NCI-H510A treated with DMSO at 0.1 percent for 48 hours (cell line): ENCODE data around the gene RAB1B.
A peak's percentile ranks its signal among the peaks of the same experiment; 100 is the strongest.
"Not testable (repeated sequence)": the region's sequence is repeated elsewhere in the genome, so short reads cannot be mapped to it uniquely, and the experiment has no call there.

Experiments used
- DNase-seq: peaks from one replicate; lab custom pipeline; 2025; lab: John Stamatoyannopoulos, UW

Gene RAB1B

DNA sequence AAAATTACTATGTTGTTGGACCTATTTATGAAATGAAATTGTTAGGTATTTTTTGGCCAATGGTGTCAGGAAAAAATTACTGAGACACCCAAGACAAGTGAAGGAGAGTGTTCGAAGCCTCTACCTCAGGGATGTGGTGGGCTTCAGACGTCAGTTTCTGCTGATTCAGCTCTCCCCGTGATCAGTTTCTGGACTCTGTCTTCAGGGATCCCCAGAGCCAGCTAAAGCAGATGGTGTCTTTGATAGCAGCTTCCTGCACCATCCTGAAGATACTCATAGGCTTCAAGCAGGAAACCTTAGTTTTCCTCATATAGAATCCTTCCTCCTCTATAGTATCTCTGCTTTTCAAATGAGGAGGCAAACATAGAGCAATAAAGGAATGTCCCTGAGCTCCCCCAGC is 41.0 kb downstream of the RAB1B start:
- DNase-seq, result no peak

DNA sequence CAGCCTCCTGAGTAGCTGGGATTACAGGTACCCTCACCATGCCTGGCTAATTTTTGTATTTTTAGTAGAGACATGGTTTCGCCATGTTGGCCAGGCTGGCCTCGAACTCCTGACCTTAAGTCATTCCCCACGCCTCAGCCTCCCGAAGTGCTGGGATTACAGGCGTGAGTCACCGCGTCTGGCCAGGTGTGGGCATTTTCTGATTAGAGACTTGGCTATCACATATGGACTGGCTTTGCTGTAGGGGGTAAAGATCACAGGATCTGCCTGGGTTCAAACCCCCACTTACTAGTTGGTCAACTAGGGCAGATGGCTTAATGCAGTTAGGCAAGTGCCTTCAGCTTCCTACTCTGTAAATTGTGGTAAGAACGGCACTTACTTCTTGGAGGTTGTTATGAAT is 41.9 kb downstream of the RAB1B start:
- DNase-seq, result no peak

DNA sequence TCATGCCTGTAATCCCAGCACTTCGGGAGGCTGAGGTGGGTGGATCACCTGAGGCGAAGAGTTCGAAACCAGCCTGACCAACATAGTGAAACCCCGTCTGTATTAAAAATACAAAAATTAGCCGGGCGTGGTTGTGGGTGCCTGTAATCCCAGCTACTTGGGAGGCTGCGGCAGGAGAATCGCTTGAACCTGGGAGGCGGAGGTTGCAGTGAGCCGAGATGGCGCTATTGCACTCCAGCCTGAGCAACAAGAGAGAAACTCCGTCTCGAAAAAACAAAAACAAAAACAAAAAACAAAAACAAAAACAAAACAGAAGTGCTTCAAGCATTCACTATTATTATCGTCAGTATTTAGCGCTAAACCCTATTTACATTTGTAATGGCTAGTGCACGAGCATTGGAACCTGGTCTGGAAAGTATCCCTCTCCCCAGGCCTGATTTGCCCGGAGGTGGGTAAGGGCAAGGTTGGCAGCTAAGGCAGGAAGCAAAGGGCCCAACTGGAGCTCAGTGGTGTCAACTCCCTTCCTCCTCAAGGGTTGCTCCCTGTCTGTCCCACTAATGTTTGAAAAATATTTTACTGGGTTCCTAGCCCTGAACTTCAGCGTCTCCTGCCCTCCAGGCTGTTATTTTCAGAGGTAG is 42.5 kb downstream of the RAB1B start:
- not testable (repeated sequence) for DNase-seq

DNA sequence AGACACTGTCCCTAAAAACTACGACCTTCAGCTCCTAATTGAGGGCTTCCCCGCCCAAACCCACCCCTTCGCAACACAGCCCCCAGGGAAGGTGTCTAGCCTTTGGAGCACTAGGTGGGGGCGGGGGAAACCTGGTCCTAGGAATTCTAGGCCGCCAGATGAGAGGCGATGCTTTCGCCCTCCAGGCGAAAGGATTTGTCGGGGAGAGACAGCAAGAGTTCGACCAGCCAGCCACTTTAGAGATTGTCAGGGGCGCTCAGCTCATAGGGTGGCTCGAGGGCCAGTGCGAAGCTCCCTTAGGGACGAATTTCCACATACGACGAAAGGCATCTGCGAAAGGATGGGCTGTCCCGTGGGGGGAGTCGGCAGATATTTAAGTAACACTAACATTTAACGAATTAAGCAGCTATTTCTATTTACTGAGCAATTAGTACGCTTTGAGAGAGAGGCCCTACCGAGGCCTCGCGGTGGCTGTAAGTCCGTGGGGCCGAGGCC is 43.1 kb downstream of the RAB1B start:
- no peak for DNase-seq

DNA sequence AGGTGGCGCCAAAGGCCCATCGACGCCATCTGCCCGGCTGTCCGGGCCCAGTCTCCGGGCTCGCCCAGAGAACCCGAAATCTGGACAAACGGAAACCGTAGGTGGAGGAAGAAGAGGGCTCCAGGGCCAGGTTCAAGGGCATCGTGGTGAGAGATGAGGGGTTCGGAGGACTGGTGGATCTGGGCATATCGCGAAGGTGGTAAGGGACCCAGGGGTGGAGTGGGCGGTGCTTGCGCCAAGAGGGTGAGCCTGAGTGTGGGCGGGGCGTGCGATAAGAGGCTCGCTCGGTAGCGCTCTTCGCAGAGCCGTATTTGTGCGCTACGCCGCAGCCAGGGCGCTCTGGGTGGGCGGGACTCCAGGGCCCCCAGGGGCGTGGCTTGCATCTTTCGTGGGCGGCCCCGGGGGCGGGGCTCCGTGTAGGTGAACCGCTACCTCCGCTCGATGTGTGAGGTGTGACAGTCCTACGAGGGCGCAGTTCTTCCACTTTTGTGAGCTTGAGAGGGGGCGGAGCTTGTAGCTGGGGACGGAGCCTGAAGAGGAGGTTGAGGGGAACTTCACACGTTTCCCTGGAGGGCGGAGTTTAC is 43.6 kb downstream of the RAB1B start:
- peak; percentile 61 for DNase-seq

DNA sequence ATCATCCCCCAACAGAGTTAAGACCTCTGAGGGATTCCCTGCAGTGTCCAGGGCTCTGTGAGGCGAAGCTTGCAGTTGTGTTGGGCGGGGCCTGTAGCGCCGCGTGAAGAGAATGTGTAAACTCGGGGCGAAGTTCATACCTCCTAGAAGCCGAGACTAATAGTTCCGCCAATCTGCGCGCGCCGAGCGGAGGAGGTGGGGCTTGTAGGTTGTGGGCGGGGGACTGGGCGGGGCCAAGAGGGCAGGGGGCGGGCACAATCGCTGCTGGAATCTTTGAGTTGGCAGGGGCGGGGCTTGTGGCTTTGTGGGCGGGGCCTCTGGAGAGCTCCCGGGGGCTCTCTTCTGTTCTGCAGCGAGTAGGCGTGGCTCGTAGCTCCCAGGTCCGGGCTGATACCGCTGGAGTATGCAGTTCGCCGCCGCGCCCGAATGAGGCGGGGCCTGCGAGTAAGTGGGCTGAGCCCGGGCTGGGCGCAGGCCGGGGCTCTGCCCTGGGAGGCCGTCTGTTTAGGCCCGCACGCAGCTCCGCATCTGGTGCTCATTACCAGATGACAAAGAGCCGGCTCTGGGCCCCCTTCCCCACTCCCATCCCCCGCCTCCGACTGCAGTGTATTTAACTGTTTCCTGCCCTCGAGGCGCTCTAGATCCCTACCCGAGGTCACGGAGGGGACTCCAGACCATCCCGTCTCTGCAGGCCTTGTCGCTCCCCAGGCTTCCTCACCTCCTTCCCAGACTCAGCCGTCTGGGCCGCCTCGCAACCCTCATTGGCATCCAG is 44.3 kb downstream of the RAB1B start:
- peak; percentile 37 for DNase-seq

DNA sequence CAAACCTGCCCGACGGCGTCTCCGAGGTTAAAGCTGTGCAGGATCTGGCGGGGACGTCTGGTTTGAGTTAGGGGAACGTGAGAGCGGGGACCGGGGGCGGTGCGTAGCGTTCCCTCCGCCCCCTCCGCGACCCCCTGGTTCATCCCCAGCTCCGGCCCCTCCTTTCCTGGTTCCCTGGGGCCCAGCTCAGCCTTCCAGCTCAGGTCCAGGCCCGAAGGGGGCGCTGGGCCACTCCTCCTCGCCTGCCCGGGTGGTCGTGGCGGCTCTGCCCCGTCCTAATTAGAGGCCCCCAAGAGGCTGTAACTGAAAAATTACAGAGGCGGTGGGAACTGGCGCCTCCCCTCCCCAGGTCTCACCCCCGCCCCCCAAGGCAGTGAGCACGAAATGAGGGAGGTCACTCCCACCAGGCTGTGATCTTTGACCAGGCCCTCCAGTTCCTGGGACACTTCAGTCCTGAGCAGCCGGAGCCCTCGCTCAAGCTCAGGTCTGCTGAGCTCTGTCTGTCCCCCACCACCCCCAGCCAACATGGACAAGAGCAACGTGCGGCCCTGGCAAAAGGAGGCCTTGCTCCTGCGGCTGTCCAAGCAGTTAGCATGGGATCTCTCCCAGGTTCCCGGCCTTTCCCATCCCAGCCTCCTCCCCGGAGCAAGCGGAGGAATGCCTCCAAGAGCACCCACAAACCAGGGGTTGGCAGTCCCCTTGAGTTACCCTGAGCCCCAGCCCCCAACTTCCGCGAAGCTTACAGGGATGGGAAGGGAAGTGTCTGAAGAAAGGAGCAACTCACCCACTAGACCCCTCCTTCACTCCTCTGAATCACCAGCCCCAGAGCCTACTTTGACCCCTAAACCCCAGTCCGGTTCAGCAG is 45.1 kb downstream of the RAB1B start:
- no peak for DNase-seq

DNA sequence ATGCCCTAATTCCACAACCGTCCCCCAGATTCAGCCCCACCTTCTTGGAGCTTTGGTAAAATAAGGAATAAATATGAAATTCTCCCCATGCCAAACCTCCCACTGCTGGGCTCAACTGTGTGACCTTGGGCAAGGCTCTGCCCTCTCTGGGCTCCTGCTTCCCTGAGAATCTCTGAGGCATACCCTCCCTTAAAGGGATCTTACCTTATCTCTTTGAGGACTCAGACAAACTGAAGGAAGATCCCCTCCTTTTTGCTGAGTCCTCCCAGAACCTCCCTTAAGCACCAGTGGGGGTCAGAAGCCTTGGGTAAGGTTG is 45.7 kb downstream of the RAB1B start:
- no peak for DNase-seq

DNA sequence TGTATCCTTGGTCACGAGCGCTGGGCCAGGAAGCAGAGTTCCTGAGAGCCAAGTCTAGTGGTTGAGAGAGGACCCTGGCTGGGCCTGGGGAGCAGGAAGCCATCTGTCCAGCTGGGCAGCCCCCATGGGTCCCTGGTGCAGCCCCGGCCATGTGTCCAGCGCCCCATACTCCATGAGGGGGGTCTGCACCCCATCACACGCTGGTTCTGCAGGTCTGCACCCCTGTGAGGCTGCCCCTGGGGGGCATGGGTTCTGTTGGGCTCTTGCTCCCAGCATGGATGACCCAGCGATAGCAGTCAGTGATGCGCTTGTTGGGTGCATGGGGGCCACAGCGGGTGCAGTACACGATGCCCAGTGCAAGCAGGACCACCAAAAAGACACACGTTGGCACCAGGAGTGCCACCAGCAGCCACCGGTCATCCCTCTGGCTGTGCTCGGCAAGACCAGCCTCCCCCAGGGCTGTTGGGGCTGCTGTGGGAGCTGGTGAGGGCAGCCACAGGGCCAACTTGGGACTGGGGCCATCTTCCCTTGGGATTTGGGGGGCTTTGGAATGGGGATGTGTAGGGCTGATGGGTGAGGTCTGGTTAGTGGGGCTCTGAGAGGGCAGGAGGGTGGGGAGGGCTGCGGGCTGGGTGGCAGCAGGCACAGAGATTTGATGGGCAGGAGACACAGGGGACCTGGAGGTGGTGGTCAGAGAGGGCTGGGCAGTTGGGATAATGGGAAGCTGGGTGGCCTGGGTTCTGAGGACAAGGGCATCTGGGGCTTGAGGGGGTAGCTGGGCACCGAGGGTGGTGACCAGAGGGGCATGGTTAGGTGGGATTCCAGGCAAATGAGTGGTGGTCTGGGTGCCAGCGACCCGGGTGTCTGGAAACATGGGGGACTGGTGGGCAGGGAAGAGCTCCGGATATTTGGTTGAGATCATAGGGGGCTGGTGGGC is 46.4 kb downstream of the RAB1B start:
- no peak for DNase-seq

DNA sequence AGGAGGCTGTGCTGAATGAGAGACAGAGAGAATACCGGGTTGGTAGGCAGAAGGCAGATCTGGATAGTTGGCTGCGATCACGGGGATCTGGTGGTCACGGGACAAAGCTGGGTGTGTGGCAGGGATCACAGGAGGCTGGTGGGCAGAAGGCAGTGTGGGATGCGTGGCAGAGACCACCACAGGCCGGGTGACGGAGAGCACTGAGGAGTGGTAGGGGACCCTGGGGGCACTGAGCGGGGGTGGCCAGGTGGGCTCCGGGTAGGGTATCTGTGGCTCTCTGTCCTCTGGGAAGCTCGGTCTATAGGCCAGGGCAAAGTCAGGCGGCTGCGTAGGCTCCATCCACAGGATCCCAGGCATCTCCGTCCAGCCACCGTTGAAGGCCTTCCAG is 47.1 kb downstream of the RAB1B start:
- DNase-seq, result no peak

DNA sequence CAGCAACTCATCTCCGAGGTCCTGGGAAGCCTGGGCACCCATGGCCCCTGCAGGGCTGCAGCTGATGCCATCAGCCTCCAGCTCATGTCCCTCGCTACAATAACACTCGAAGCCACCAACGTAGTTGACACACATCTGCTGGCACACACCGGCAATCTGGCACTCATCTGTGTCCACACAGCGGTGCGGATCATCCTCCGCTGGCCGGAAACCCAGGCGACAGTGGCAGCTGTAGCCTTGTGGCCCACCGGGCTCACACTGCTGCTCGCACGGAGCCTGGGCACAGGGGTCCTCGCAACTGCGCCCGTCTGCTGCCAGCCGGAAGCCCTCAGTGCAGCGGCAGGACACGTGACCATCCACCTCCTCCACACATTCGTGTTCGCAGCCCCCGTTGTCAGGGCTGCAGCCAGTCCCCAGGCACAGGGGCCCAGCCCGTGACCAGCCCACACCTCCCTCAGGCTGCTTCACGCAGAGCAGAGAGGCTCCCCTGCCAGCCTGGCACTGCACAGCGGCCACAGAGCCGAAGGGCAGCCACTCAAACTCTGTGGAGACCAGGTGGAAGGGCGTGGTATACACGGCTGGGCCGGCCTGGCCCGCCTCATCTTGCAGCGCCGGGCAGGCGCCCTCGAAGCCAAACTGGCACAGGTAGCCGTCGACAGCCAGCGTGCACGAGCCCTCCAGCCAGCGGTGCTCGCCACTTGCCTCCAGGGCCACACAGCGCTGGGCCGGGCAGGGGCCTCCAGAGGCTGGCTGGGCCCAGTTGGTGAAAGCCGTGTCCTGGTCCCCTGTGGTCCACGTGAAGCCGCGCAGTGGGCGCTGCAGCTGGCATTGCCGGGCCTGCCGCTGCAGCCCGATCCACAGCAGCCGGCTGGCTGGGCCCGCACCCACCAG is 47.7 kb downstream of the RAB1B start:
- DNase-seq, result no peak

DNA sequence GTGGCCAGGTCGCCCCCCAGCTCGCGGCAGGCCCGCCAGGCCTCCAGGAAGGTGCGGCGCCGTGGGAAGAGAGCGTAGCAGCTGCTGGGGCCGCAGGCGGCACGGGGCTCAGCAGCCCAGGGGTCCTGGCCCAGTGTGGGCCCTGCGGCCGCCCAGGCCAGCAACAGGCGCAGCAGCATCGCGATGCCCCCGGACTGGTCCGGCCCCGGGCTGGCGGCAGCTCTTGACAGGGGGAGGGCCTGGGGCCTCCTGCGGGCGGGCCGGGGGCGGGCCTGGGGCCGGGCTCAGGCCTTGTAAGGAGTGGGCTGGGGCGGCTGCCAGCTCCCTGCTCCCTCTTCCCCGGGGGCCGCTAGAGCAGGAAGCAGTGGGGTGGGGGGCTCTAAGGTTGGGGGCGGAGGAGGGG is 48.4 kb downstream of the RAB1B start, which contains the start of gene CD248:
Gene CD248, minus strand, starts transcription at position 196 of the 403 bp plus-strand sequence. Its CDS starts 17 bp downstream, at position 179.
- no peak for DNase-seq

DNA sequence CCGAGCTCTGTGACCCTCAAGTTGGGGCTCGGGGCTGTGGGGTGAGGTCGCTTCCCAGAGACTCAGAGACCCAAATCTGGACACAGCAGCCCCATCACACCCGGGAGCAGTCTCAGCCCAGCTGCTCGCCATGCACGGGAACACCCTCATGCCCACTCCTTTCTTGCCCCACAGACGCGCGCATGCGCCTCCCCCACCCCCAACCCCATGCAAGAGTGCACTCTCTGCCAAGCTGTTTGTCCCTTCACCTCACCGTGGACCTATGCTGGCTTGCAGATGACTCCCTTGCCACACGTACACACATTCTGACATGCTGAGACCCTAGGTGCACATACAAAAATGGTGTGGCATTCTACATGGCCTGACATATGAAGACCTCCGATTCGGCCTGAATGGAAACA is 48.9 kb downstream of the RAB1B start:
- DNase-seq, result no peak

DNA sequence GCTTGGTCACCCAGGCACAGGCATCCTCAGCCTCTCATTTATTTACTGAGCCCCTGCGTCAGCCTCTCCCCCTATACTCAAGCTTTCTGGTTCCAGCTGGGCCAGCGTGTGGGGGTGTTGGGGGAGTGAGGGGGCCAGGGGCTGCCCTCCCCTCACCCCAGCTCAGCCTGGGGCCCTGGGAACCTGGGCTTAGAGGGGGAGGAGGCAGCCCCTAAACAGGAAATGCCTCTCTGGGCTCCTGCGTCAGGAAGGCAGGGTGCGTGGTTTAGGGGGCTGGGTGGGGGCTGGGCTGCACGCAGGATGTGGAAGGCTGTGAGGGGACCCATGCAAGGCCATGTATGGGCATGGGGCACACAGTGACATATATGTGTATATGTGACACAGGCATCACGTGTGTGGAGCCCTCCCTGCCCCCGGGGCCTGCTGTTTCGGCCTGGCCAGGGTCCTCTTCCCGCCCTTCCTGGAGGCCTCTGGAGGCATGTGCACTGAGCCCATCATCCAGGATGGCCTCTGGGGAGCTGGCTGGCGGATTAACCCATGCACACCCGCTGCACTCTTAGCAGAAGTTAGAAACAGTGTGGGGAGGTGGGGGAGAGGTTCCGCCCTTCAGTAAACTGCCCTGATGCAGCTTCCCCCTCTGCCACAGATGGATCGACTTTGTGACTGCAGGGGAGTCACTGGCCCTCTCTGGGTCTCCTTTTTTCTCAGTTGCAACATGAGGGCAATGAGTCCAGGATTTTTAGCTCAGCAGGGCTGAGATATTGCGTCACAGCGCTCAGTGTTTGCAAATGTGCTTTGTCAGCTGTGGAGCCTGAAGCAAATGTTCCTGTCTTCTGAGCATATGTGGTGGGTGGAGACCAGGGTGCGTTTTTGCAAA is 49.5 kb downstream of the RAB1B start:
- no peak for DNase-seq

DNA sequence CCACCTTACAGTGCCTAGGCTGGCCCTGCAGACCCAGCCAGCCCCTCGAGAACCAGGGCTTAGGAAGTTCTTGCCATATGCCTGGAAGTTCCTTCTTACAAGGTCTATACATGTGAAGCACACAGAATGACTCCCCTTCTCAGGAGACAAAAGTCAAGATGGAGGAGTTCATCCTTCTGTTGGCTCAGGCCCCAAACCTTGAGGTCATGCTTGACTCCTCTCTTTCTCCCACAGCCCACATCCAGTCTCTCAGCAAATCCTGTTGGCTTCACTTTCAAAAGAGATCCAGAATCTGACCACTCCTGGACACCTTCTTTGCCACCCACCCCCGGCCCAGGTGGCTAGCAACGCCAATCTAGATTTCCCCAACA is 50.1 kb downstream of the RAB1B start:
- DNase-seq, result no peak

DNA sequence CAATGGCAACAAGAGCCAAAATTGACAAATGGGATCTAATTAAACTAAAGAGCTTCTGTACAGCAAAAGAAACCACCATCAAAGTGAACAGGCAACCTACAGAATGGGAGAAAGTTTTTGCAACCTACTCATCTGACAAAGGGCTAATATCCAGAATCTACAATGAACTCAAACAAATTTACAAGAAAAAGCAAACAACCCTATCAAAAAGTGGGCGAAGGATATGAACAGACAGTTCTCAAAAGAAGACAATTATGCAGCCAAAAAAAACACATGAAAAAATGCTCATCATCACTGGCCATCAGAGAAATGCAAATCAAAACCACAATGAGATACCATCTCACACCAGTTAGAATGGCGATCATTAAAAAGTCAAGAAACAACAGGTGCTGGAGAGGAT is 51.9 kb downstream of the RAB1B start:
- not testable (repeated sequence) for DNase-seq

DNA sequence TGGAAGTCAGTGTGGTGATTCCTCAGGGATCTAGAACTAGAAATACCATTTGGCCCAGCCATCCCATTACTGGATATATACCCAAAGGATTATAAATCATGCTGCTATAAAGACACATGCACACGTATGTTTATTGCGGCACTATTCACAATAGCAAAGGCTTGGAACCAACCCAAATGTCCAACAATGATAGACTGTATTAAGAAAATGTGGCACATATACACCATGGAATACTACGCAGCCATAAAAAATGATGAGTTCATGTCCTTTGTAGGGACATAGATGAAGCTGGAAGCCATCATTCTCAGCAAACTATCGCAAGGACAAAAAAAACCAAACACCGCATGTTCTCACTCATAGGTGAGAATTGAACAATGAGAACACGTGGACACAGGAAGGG is 52.3 kb downstream of the RAB1B start:
- DNase-seq, result not testable (repeated sequence)

DNA sequence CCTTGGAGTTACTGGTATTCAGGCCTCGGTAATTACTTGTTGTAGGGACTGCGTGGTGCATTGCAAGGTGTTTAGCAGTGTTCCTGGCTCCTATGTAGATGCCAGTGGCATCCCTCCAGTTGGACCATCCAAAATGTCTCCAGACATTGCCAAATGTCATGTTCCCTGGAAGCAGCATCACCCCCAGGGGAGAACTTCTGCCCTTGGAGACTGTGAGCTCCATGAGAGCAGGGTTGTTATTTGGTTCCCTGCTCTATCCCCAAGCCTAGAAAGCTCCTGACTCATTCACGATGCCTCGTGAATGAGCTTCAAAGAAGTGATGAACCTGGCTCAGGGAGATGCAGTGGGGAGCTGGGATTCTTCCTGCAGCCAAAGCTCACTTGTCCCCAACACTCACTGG is 53.2 kb downstream of the RAB1B start:
- DNase-seq, result no peak

DNA sequence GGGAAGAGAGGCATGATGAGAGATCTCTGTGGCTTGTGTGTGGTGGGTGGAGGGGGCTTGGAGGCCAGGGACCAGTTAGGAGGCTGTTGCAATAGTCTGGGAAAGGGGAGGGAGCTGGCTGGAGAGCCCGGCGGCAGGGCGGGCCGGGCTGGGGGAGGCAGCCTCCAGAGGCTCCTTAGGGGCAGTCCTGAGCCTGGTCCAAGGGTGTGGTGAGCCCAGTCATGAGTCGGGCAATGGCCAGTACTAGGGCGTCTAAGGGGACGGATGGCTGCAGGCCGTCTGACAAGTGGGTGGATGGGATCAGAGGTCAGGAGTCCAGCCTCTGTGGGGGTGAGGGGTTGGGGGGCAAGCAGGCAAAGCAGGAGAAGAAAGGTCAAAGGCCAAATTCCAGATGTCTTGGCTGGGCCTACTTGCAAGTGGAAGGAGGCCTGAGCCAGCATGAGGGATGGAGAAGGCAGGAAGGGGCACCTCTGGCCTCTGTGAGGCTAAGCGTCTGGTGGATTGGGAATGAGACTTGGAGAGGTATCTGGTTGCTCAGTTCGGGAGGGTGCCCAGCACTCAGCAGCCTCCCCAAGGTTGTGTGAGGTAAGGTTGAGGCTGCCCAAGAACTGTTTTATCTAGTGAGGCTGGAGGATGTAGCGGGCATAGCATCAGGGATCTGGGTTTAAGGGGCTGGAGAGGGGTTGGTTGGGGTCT is 54.4 kb downstream of the RAB1B start:
- no peak for DNase-seq
